ENCODE results near the gene ROBO3. TPM values are rescaled to one million over a fixed set of nuclear protein-coding genes. Genes with fewer than 3 reads are reported as not detected.

ROBO3 gene
- total RNA-seq, 4 donors from 2014 or later: 6.7 to 19.8 (median 10.1) TPM

DNA sequence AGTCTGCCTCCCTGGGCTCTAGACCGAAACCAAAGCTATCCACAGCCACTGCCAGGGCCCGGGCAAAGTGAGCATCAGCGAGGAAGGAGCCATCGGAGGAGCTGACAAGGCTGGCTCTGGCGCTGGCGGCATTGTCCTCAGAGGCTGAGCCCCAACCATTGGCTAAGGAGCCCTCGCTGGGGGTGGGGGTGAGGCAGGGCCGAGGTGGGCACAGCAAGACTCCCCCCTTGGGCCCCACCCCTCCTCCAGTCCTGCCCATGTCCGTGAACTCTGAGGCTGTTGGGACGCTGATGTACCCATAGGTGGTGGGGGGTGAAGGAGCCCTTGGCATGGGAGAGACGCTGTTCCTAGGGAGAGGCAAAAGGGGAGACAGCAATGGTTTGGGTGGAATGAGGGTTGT, 21.2 kb downstream of the ROBO3 start:
- no peak overlapping the region for H3K4me3 ChIP-seq (replicated peaks in 1 of 3)
- H3K9me3 ChIP-seq: no peaks in the 10 kb centered on the region
- no peaks in the 10 kb centered on the region for H3K27me3 ChIP-seq
- no peak overlapping the region for H3K27ac ChIP-seq
- H3K4me1 ChIP-seq: peaks cover 0 to 14% of the 10 kb centered on the region in 2 donors
- 75 to 82% methylated on average over 11 of the region's 11 CpGs for WGBS, 2 donors
- no peaks in the 10 kb centered on the region for H3K36me3 ChIP-seq
- DNase-seq: no peak
- intact Hi-C loops (cut with DNase I): no loop called here
- no peak for TF ChIP-seq POLR2A (IDR thresholded peaks at IDR 0.05)
- TF ChIP-seq, protein P1, sequence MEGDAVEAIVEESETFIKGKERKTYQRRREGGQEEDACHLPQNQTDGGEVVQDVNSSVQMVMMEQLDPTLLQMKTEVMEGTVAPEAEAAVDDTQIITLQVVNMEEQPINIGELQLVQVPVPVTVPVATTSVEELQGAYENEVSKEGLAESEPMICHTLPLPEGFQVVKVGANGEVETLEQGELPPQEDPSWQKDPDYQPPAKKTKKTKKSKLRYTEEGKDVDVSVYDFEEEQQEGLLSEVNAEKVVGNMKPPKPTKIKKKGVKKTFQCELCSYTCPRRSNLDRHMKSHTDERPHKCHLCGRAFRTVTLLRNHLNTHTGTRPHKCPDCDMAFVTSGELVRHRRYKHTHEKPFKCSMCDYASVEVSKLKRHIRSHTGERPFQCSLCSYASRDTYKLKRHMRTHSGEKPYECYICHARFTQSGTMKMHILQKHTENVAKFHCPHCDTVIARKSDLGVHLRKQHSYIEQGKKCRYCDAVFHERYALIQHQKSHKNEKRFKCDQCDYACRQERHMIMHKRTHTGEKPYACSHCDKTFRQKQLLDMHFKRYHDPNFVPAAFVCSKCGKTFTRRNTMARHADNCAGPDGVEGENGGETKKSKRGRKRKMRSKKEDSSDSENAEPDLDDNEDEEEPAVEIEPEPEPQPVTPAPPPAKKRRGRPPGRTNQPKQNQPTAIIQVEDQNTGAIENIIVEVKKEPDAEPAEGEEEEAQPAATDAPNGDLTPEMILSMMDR (IDR thresholded peaks at IDR 0.05): no peak

DNA sequence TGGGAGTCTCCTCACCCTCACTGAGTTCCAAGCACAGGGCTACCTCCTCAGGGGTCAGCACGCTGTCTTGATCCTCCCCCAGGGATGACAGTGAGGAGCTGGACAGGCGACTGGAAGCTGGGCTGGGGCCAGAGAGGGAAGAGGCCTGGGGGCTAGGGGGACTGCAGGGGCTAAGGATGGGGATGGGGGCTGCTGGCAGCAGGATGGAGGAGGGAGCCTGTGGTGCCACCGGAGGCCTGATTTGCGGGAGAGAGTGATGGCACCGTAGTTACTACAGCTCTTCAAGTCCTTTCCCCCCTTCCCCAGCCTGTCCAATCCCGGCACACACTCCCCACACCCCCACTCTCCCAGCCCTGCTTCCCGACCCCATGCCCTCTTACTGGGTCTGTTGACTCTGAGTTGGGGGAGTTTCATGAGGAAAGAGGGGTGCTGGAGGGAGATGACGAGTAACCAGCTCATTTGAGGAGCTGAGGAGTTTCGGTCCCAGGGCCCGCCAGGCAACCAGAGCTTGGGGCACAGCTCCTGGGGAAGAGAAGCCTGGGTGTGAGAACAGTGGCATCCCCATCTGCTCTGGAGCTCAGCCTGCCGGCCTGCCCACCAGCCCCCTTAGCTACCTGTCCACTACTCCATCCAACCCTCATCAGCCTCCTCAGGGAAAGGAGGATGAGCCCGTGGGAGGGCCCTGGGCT, 21.9 kb downstream of the ROBO3 start:
- 85 to 88% methylated on average over 12 of the region's 12 CpGs for WGBS, 2 donors
- TF ChIP-seq POLR2A (IDR thresholded peaks at IDR 0.05): no peak
- TF ChIP-seq, protein P1 (IDR thresholded peaks at IDR 0.05): no peak

DNA sequence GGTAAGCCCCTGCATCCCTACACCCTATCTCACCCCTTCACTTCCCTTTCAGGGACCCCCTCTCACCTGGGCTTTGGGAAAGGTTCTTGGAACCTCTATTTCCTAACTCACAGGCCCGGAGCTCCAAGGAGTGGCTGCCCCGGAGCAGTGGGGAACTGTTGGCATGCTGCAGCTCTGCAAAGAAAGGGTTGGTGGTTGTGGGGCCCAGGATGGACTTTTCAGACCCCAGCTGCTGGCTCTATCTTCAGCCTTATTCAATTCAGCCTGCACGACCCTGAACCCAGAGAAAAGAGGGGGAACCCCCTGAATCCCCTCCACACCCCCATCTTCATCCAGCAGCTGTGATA, 22.4 kb downstream of the ROBO3 start:
- intact Hi-C loops (cut with DNase I): no loop called here
- no peak for TF ChIP-seq POLR2A (IDR thresholded peaks at IDR 0.05)
- TF ChIP-seq, protein P1 (IDR thresholded peaks at IDR 0.05): no peak

More for the DNA sequence above, 21.9 kb downstream of the ROBO3 start:
- H3K4me1 ChIP-seq: peaks cover 0 to 14% of the 10 kb centered on the region in 2 donors
- H3K27me3 ChIP-seq: no peaks in the 10 kb centered on the region
- H3K4me3 ChIP-seq (replicated peaks in 1 of 3): no peak overlapping the region
- intact Hi-C loops (cut with DNase I): no loop called here
- H3K36me3 ChIP-seq: no peaks in the 10 kb centered on the region
- no peak overlapping the region for H3K27ac ChIP-seq
- no peaks in the 10 kb centered on the region for H3K9me3 ChIP-seq
- no peak for DNase-seq

DNA sequence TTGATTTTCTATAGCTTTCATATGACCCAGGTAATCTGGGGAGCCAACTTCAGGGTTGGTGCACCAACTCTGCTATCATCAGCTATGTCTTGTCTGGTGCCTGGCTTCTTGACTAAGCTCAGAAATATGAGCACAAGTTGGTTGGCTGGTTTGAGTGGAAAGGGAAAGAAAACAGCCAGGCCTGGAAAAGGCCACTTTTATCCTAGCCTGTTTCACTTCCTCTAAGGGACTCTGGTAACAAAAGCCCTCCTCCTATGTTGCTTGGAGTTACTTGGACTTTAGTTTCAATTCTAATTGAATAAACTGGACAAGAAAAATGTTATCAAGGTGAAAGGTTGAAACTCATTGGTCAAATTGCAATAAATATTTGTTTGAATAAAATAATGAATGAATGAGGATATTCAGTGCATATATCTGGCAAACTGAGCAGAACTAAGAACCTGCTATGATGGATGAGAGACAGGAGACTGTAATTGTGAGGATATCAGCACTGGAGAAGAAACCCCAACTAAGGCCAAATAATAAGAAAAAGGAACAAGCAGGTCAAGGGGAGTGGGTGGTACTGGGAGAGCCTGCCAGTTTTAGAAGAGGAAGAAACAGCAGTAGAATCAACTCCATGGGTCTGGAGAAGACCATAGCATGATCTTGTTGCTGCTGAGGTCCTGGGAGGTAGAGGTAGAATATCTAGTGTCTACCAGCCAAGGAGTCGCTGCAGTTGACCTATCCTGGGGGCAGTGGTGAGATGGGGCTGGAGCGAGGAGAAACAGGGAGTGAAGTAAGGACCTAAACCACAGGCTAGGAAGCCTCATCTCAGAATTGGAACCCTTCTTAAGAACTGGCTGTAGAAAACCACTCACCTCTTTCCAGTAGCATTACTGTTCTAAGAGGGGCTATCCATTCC, 24.2 kb downstream of the ROBO3 start:
- intact Hi-C loops (cut with DNase I): no loop called here
- H3K4me1 ChIP-seq: peaks cover 0 to 10% of the 10 kb centered on the region in 2 donors

More for the DNA sequence above, 22.4 kb downstream of the ROBO3 start:
- H3K4me3 ChIP-seq (replicated peaks in 1 of 3): no peak overlapping the region
- no peak for DNase-seq
- 88 to 89% methylated on average over 3 of the region's 3 CpGs for WGBS, 2 donors
- H3K9me3 ChIP-seq: no peaks in the 10 kb centered on the region
- H3K27me3 ChIP-seq: no peaks in the 10 kb centered on the region
- H3K4me1 ChIP-seq: peaks cover 0 to 12% of the 10 kb centered on the region in 2 donors
- no peaks in the 10 kb centered on the region for H3K36me3 ChIP-seq
- H3K27ac ChIP-seq: no peak overlapping the region

More for the DNA sequence above, 24.2 kb downstream of the ROBO3 start:
- Histone ChIP-seq H3K4me3 (replicated peaks in 1 of 3) (no peak overlapping the region), H3K36me3 (no peaks in the 10 kb centered on the region), H3K27ac (no peak overlapping the region), H3K9me3 (no peaks in the 10 kb centered on the region), H3K27me3 (no peaks in the 10 kb centered on the region)
- WGBS, 2 donors: 93 to 97% methylated on average over 2 of the region's 2 CpGs
- TF ChIP-seq POLR2A (IDR thresholded peaks at IDR 0.05): no peak
- TF ChIP-seq, protein P1 (IDR thresholded peaks at IDR 0.05): no peak
- DNase-seq: no peak

Data from thyroid gland (tissue), 4 donors.